Measurements from ENCODE around the gene THOC1.

DNA sequence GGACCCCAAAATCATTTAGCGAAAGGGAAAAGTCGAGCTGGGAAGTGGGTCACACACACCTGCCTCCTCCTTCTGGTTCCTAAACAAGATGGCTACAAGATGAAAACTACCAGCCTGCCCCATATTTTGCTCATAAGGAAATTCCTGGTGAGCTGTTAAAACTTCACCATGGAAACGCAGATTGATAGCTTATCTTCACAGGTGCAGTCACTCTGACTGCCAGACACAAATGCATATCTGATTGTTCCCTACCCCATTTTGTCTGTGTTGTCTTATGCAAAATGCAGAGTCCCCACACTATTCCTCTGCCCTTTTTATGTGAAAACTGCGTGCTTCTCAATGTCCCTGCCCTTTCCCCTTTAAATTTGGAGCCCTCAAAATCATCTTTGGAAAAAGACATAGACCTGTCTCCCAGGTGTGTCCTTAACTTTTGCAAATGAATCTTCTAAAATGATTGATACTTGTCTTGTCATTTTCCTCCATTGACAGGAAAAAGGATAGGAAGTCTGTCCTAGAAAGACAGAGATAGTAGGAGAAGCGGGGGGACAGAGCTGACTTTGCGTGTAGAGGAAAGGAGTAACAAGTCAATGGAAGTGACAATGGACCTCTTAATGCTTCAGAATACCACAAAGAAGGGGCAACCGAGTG, 38.9 kb upstream of the THOC1 start:
- TF ChIP-seq RAD21 (IDR thresholded peaks at IDR 0.05; ENCODE audit: low read depth): no peak
- TF ChIP-seq ZBTB7A (IDR thresholded peaks at IDR 0.05; ENCODE audit: low read depth): no peak
- TF ChIP-seq NFIC (IDR thresholded peaks at IDR 0.05): no peak
- no peak for TF ChIP-seq TCF12 (IDR thresholded peaks at IDR 0.05; ENCODE audit: low read depth)
- no peak for TF ChIP-seq CEBPB (IDR thresholded peaks at IDR 0.05)
- TF ChIP-seq CREB1 (IDR thresholded peaks at IDR 0.05; ENCODE audit: low read depth): no peak
